Erythroblast (primary cell): Measurements from ENCODE around the gene ZNF474.

Experiments
- GATA1 ChIP-seq: IDR thresholded peaks from 2 replicates; pipeline ENCODE4 v1.6.1; 2011; ENCODE audit warnings: low read depth, mild to moderate bottlenecking, control low read depth, low read length, moderate library complexity
- POLR2A ChIP-seq: IDR thresholded peaks from 2 replicates; pipeline ENCODE4 v1.6.1; 2011; ENCODE audit warnings: mild to moderate bottlenecking, low read length

GRCh38 chr5:122141751-122142150, 12.4 kb downstream of the ZNF474 start:
- no peak for TF ChIP-seq POLR2A
- no peak for TF ChIP-seq GATA1
